ENCODE data around the gene POLR1A. TPM values are rescaled to one million over a fixed set of nuclear protein-coding genes. Genes with fewer than 3 reads are reported as not detected.

The POLR1A gene
- polyA plus RNA-seq, 2 of the 4 experiments (the other 2 are of a cell fraction): 22.8 to 55.7 TPM

GRCh38 chr2:86035883-86036668 is 69.6 kb downstream of the POLR1A start:
- WGBS (ENCODE audit: missing lambda C conversion rate): 88% methylated on average over 10 of the region's 10 CpGs
- H3K9me3 ChIP-seq: no peaks in the 10 kb centered on the region
- DNase-seq (ENCODE audit: low read depth in 1 of 2, low spot score in 1 of 2): no peak
- peak; percentile 58 to 66; a peak in 4 of 6 replicates for ATAC-seq
- ChIA-PET POLR2A (interaction anchor here (0.8 kb wide), 1 partner anchor 13 kb away, joined by 3 read pairs; no protein-coding TSS in a partner anchor), CTCF (interaction anchor here (0.9 to 6.9 kb wide), 11 partner anchors 9 to 395 kb away, joined by 3 to 57 read pairs (median 4); partner anchors contain the start of gene ST3GAL5)
- peak overlapping the region; percentile 28 to 64; a peak in 4 of 6 replicates for H3K27ac ChIP-seq
- FAIRE-seq: no peak
- TF ChIP-seq RAD21 (conservative IDR thresholded peaks at IDR 0.05 in 1 of 2, IDR thresholded peaks at IDR 0.05 in 1 of 2) (peak in 1 of 2 experiments; percentile 15; a peak in 2 of 5 replicates), EHMT2 (IDR thresholded peaks at IDR 0.05; ENCODE audit: low read depth) (no peak)
- H3K4me3 ChIP-seq: no peak overlapping the region
- H3K4me1 ChIP-seq: peaks cover 15% of the 10 kb centered on the region; the same call in 2 of the 3 replicates
- no peak overlapping the region for H3K4me2 ChIP-seq

- 97% methylated on average over 7 of the region's 7 CpGs for WGBS (ENCODE audit: missing lambda C conversion rate)
- ATAC-seq: no peak
- H3K4me2 ChIP-seq: no peak overlapping the region
- TF ChIP-seq ELK1 (IDR thresholded peaks at IDR 0.05; ENCODE audit: low read depth, low read length) (no peak), ZFP36 (IDR thresholded peaks at IDR 0.05; ENCODE audit: borderline replicate concordance, partially characterized antibody) (peak; percentile 72), NR3C1 (IDR thresholded peaks at IDR 0.05) (no peak)
- ChIA-PET CTCF (interaction anchor here (0.5 to 6.9 kb wide), 9 partner anchors 9 to 394 kb away, joined by 3 to 57 read pairs (median 8); partner anchors contain the start of gene ST3GAL5), POLR2A (interaction anchor here (0.8 kb wide), 1 partner anchor 13 kb away, joined by 3 read pairs; no protein-coding TSS in a partner anchor)
- peaks cover 15% of the 10 kb centered on the region; the same call in 2 of the 3 replicates for H3K4me1 ChIP-seq
- H3K4me3 ChIP-seq: no peak overlapping the region
- H3K27ac ChIP-seq: peak overlapping the region; percentile 28 to 64; a peak in 4 of 6 replicates
- H3K9me3 ChIP-seq: no peaks in the 10 kb centered on the region
- no peak for FAIRE-seq
- no peak for DNase-seq (ENCODE audit: low read depth in 1 of 2, low spot score in 1 of 2)
Measured at GRCh38 chr2:86035376-86035882, 70.3 kb downstream of the POLR1A start.

- WGBS (ENCODE audit: missing lambda C conversion rate): 91% methylated on average over 20 of the region's 20 CpGs
- Histone ChIP-seq H3K4me1 (peaks cover 15% of the 10 kb centered on the region; the same call in 2 of the 3 replicates), H3K27ac (no peak overlapping the region; a peak in 1 of 6 replicates), H3K4me3 (no peak overlapping the region), H3K9me3 (no peaks in the 10 kb centered on the region), H3K4me2 (no peak overlapping the region)
- DNase-seq (ENCODE audit: low read depth in 1 of 2, low spot score in 1 of 2) (no peak), ATAC-seq (no peak), FAIRE-seq (no peak)
- ChIA-PET POLR2A (no interaction called here), CTCF (interaction anchor here (0.9 to 6.9 kb wide), 9 partner anchors 10 to 207 kb away, joined by 3 to 57 read pairs (median 8); partner anchors contain the start of gene ST3GAL5)
- TF ChIP-seq CHD4 (IDR thresholded peaks at IDR 0.05; ENCODE audit: borderline replicate concordance) (no peak), HDAC2 (IDR thresholded peaks at IDR 0.05) (no peak), MAX (IDR thresholded peaks at IDR 0.05) (no peak), RCOR1 (IDR thresholded peaks at IDR 0.05; ENCODE audit: low read depth, low read length) (no peak), MAZ (IDR thresholded peaks at IDR 0.05; ENCODE audit: borderline replicate concordance, low read depth, low read length) (no peak), PHF8 (IDR thresholded peaks at IDR 0.05; ENCODE audit: borderline replicate concordance, low read depth) (no peak), E2F6 (IDR thresholded peaks at IDR 0.05; ENCODE audit: borderline replicate concordance, low read depth) (no peak), HEYL (CRISPR knock-in tag; IDR thresholded peaks at IDR 0.05) (no peak), HMGXB4 (CRISPR knock-in tag; IDR thresholded peaks at IDR 0.05; ENCODE audit: borderline replicate concordance) (no peak), ZSCAN20 (CRISPR knock-in tag; IDR thresholded peaks at IDR 0.05) (no peak), CBX8 (IDR thresholded peaks at IDR 0.05) (no peak), POLR2A (IDR thresholded peaks at IDR 0.05; ENCODE audit: low read length) (no peak), EP300 (IDR thresholded peaks at IDR 0.05) (no peak), FOSB (CRISPR knock-in tag; IDR thresholded peaks at IDR 0.05) (no peak)
Measured at GRCh38 chr2:86033751-86034692, 71.7 kb downstream of the POLR1A start.

Measured in A549 (cell line).